NCI-H1930 (cell line): Measurements from ENCODE around the gene SLC13A2.

ENCODE experiments used
- DNase-seq, 2 experiments: peaks; one replicate each; lab custom pipeline; 2025; lab: John Stamatoyannopoulos, UW

SLC13A2 gene

GRCh38 chr17:28493460-28493859, 20.0 kb downstream of the SLC13A2 start:
- no peak for DNase-seq

- peak; percentile 12 to 56 for DNase-seq
These were observed 21.2 kb downstream of the SLC13A2 start for GRCh38 chr17:28494445-28495188.

GRCh38 chr17:28495635-28496034, 22.2 kb downstream of the SLC13A2 start:
- no peak for DNase-seq

GRCh38 chr17:28497931-28498330, 24.5 kb downstream of the SLC13A2 start:
- DNase-seq: no peak

GRCh38 chr17:28498652-28499363, 25.4 kb downstream of the SLC13A2 start:
- no peak for DNase-seq

GRCh38 chr17:28499364-28499664, 25.9 kb downstream of the SLC13A2 start:
- no peak for DNase-seq

GRCh38 chr17:28499684-28500357, 26.4 kb downstream of the SLC13A2 start:
- no peak for DNase-seq

- DNase-seq: no peak
These were observed 27.4 kb downstream of the SLC13A2 start for GRCh38 chr17:28500712-28501379.

GRCh38 chr17:28501421-28502284, 28.2 kb downstream of the SLC13A2 start:
- DNase-seq: no peak

- DNase-seq: no peak
These were observed 30.0 kb downstream of the SLC13A2 start for GRCh38 chr17:28503420-28503819.

GRCh38 chr17:28505986-28506665, 32.7 kb downstream of the SLC13A2 start, which contains the start of gene FOXN1:
Gene FOXN1 (plus strand): TSS chr17:28506348. CDS start chr17:28523970, 17,622 bp downstream.
- DNase-seq: no peak

- DNase-seq: no peak
These were observed 33.5 kb downstream of the SLC13A2 start for GRCh38 chr17:28506763-28507487.

- DNase-seq: no peak
These were observed 34.2 kb downstream of the SLC13A2 start for GRCh38 chr17:28507567-28508203.

- no peak for DNase-seq
These were observed 34.8 kb downstream of the SLC13A2 start for GRCh38 chr17:28508211-28508724.

- DNase-seq: no peak
These were observed 36.3 kb downstream of the SLC13A2 start for GRCh38 chr17:28509789-28510188.

- DNase-seq: no peak
These were observed 38.5 kb downstream of the SLC13A2 start for GRCh38 chr17:28511858-28512461.

GRCh38 chr17:28513476-28513875, 40.0 kb downstream of the SLC13A2 start:
- no peak for DNase-seq

GRCh38 chr17:28514561-28515002, 41.1 kb downstream of the SLC13A2 start:
- DNase-seq: no peak

- no peak for DNase-seq
These were observed 42.1 kb downstream of the SLC13A2 start for GRCh38 chr17:28515518-28515917.
